WTC11 (cell line): ENCODE results near the gene SLC13A3.

Experiments used
- CBFB ChIP-seq: sonication (generic); formaldehyde crosslinking; IDR thresholded peaks from 2 replicates; pipeline ENCODE4 v1.8.1; 2022; ENCODE audit warnings: mild to moderate bottlenecking, low read depth, missing genetic modification reagents
- SP1 ChIP-seq: sonication (generic); formaldehyde crosslinking; conservative IDR thresholded peaks from 2 replicates; pipeline ENCODE4 v1.8.1; 2022; ENCODE audit warnings: missing genetic modification reagents
- ZNF263 ChIP-seq: sonication (generic); formaldehyde crosslinking; IDR thresholded peaks from 2 replicates; pipeline ENCODE4 v1.8.1; 2022; ENCODE audit warnings: low read depth, mild to moderate bottlenecking, moderate library complexity, missing genetic modification reagents

GRCh38 chr20:46543033-46543432 is 108.2 kb downstream of the SLC13A3 start:
- TF ChIP-seq CBFB (CRISPR knock-in tag) (no peak), ZNF263 (CRISPR knock-in tag) (no peak), SP1 (CRISPR knock-in tag) (no peak)
